ENCODE data around the gene TEX54. TPM values are rescaled to one million over a fixed set of nuclear protein-coding genes. Genes with fewer than 3 reads are reported as not detected.
A peak's percentile ranks its signal among the peaks of the same experiment; 100 is the strongest.
"Not testable (repeated sequence)": the region's sequence is repeated elsewhere in the genome, so short reads cannot be mapped to it uniquely, and the experiment has no call there.

The TEX54 gene
- total RNA-seq, 2 donors from 2014 or later: 1.0 TPM; not detected in 1

DNA sequence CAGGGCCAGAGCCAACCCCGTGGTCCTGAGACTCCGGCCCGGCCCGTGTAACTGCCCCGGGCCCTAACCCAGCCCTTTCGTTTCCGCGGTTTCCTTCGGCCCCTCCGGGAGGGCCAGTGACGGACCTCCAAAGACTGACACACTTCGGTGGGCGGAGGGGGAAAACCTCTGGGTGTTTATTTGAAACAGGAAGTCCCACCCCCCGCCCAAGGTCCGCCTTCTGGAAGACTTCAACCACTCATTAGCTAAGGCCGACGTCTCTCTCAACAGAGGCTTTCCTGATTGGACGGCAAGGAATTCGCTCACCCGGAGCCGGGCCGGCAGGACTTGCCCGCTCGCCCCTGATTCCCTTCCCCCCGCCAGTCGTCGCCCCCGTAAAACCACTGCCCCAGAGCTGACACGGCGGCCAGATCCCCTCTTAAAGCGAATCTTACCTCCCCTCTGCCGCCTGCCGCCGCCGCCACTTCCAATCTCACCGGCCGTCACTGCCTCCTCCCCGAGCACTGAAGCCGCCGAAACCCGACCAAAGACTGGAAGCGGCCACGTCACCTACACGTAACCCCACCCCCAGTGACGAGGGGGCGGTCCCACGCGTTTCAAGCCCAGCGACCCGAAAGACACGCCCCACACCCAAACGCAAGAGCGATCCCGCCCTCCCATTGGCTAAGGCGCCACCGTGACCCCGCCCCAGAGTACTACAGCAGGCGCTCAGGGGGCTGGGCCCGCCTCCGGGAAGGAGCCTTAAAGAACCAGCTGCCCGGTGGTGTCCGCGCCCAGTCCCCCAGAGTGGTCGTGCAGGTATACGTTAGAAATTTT is 913 bp downstream of the TEX54 start, which contains the start of gene STX5:
Gene STX5, minus strand, starts transcription at position 532 of the 816 bp plus-strand sequence. CDS start 808 bp downstream, outside the sequence.
- peak within 1 kb of the TSS; percentile 94 to 95 for H3K27ac Mint-ChIP-seq

DNA sequence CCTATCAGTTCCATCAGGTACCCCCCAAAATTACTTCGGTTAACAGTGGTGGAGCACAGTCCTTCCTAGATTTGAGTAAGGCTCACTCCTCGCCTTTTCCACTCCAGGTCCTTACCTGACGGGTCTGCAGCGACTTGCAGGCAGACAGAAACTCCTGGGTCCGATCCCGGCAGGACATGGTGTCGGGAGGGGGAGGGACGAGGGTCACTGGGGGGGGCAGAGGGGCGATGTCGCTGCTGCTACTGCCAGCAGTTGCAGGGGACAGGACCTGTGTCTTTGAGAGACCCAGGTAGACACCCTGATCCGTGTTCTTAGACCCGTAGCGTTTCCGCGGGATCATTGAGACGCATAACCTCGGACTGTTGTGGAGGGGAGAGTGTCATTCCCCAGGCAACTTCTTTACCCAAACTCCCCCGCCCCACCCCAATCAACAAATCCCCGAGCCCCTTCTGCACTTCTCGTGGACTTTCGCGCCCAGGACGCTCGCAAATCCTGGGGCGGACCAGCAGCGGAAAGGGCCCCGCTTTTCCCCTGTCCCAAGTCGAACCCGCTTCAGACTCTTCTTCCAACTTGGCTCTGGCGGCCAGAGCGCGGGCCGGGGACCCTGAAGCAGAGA is 1.6 kb downstream of the TEX54 start:
- peaks cover 24 to 35% of the 10 kb centered on the region in 2 donors for H3K4me1 Mint-ChIP-seq (ENCODE audit: low read depth in 2 of 2)
- peak overlapping the region; percentile 94 to 95 for H3K27ac Mint-ChIP-seq
- H3K9me3 Mint-ChIP-seq: no peaks in the 10 kb centered on the region
- DNase-seq (ENCODE audit: low spot score): no peak
- peaks cover 5% of the 10 kb centered on the region for H3K36me3 Mint-ChIP-seq
- no peaks in the 10 kb centered on the region for H3K27me3 Mint-ChIP-seq
- H3K4me3 Mint-ChIP-seq: peak overlapping the region; percentile 94
- ATAC-seq: no peak

More for the DNA sequence above, 913 bp downstream of the TEX54 start, which contains the start of gene STX5:
- no peaks in the 10 kb centered on the region for H3K27me3 Mint-ChIP-seq
- DNase-seq (ENCODE audit: low spot score) (peak; percentile 99), ATAC-seq (peak; percentile 96 to 98)
- H3K36me3 Mint-ChIP-seq: peaks cover 5% of the 10 kb centered on the region
- no peaks in the 10 kb centered on the region for H3K9me3 Mint-ChIP-seq
- H3K4me1 Mint-ChIP-seq (ENCODE audit: low read depth in 2 of 2): peaks cover 24 to 40% of the 10 kb centered on the region in 2 donors
- peak within 1 kb of the TSS; percentile 94 for H3K4me3 Mint-ChIP-seq

DNA sequence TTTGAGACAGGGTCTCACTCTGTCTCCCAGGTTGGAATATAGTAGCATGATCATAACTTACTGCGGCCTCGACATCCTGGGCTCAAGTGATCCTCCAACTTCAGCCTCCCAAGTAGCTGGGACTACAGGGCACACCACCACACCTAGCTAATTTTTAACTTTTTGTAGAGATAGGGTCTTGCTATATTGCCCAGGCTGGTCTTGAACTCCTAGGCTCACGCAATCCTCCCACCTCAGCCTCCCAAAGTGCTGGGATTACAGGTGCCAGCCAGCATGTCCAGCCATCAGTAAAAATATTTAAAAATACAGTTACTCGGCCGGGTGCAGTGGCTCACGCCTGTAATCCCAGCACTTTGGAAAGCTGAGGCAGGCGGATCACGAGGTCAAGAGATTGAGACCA is 4.5 kb downstream of the TEX54 start:
- not testable (repeated sequence) for H3K27ac Mint-ChIP-seq; H3K9me3 Mint-ChIP-seq; H3K27me3 Mint-ChIP-seq; ATAC-seq; H3K4me3 Mint-ChIP-seq; DNase-seq (ENCODE audit: low spot score)
- Mint-ChIP-seq H3K36me3 (peaks cover 15% of the 10 kb centered on the region), H3K4me1 (ENCODE audit: low read depth in 2 of 2) (peaks cover 17 to 29% of the 10 kb centered on the region in 2 donors)

DNA sequence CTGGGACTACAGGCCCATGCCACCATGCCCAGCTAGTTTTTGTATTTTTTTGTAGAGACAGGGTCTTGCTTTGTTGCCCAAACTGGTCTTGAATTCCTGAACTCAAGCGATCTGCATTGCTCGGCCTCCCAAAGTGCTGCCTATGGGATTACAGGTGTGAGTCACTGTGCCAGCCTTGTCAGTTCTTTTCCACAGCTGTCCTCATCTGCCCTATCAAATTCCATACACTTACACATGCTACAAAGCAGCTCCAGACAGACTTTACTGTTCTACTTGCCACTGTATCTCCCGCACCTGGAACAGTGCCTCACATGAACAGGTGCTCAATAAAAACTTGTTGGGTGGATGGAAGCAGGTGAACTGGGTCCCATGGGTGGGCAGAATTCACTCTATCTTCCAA is 9.0 kb downstream of the TEX54 start:
- ATAC-seq (no peak), DNase-seq (ENCODE audit: low spot score) (no peak)
- Mint-ChIP-seq H3K9me3 (no peaks in the 10 kb centered on the region), H3K4me3 (no peak overlapping the region), H3K27ac (peak overlapping the region in 1 of 2 donors; percentile 79), H3K4me1 (ENCODE audit: low read depth in 2 of 2) (peaks cover 0 to 8% of the 10 kb centered on the region in 2 donors), H3K27me3 (no peaks in the 10 kb centered on the region), H3K36me3 (peaks cover 31% of the 10 kb centered on the region)

DNA sequence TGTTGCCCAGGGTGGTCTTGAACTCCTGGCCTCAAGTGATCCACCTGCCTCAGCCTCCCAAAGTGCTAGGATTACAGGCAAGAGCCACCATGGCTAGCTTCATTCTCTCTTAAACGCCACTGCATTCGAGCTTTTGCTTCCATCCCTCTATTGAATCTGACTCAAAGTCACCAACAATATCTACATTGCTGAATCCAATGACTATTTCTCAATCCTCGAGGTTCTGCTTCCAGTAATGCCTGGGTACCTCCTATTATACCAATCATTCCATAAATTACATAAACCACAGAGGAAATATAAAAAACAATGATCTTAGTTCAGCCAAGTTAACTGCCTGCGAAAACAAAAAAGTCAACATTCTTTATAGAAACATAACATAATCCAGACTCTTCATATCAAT is 15.5 kb downstream of the TEX54 start:
- Mint-ChIP-seq H3K27me3 (no peaks in the 10 kb centered on the region), H3K4me3 (no peak overlapping the region), H3K9me3 (no peaks in the 10 kb centered on the region), H3K4me1 (ENCODE audit: low read depth in 2 of 2) (peaks cover 0 to 4% of the 10 kb centered on the region in 2 donors), H3K27ac (no peak overlapping the region), H3K36me3 (peaks cover 11% of the 10 kb centered on the region)
- ATAC-seq: no peak
- DNase-seq (ENCODE audit: low spot score): no peak

DNA sequence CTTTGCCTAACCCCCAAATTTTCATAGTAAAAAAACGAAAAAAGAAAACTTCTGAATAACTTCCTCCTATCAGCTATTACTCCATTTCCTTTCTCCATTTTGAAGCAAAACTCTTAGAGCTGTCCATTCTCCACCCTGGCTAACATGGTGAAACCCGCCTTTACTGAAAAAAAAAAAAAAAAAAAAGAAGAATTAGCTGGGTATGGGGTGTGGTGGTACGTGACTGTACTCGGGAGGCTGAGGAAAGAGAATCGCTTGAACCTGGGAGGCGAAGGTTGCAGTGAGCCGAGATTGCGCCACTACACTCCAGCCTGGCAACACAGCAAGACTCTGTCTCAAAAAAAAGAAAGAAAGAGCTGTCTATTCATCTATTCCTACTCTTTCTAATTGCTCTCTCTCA is 16.1 kb downstream of the TEX54 start:
- Mint-ChIP-seq H3K27ac (no peak overlapping the region), H3K27me3 (no peaks in the 10 kb centered on the region), H3K9me3 (no peaks in the 10 kb centered on the region), H3K4me3 (no peak overlapping the region), H3K4me1 (ENCODE audit: low read depth in 2 of 2) (peaks cover 0 to 4% of the 10 kb centered on the region in 2 donors), H3K36me3 (peaks cover 11% of the 10 kb centered on the region)
- ATAC-seq (no peak), DNase-seq (ENCODE audit: low spot score) (no peak)

DNA sequence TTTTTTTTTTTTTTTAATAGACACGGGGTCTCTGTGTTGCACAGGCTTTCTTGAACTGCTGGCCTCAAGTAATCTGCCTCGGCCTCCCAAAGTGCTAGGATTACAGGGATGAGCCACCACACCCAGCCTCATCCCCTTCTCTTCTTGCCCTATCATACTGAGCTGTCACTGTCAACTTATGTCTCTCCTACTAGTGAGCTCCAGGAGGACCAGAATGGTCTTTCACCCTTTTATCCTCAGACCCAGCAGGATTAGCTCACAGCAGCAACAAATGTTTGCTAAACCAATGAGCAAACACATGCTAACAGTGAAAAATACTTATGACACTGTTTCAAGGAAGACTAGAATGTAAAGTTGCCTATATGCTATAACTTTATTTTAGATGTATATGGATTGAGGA is 21.0 kb downstream of the TEX54 start:
- Mint-ChIP-seq H3K27me3 (no peaks in the 10 kb centered on the region), H3K27ac (peak overlapping the region in 1 of 2 donors; percentile 7), H3K4me1 (ENCODE audit: low read depth in 2 of 2) (peaks cover 1 to 5% of the 10 kb centered on the region in 2 donors), H3K9me3 (no peaks in the 10 kb centered on the region), H3K36me3 (no peaks in the 10 kb centered on the region), H3K4me3 (no peak overlapping the region)
- ATAC-seq: no peak
- DNase-seq (ENCODE audit: low spot score): no peak

DNA sequence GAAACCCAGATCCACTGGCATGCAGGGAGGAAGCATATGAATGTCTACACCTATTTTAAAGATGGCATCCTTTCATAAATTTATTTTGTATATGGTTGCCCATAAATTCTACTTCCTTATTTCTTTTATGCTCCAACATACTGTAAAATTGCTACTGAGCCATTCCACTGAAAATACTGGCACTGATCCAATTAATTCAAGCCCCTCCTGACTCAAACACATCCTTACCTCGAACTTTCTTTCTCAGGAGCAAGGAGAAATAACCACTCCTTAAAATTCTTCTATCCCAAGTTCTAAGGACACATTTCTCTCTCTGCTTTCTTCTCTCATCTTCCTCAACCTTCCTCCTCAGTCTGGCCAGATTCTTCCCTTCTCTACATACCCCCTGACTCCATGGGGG is 21.9 kb downstream of the TEX54 start:
- H3K9me3 Mint-ChIP-seq: no peaks in the 10 kb centered on the region
- DNase-seq (ENCODE audit: low spot score) (no peak), ATAC-seq (no peak)
- peak overlapping the region in 1 of 2 donors; percentile 7 for H3K27ac Mint-ChIP-seq
- H3K36me3 Mint-ChIP-seq: no peaks in the 10 kb centered on the region
- peaks cover 7 to 13% of the 10 kb centered on the region in 2 donors for H3K4me1 Mint-ChIP-seq (ENCODE audit: low read depth in 2 of 2)
- no peak overlapping the region for H3K4me3 Mint-ChIP-seq
- H3K27me3 Mint-ChIP-seq: no peaks in the 10 kb centered on the region

DNA sequence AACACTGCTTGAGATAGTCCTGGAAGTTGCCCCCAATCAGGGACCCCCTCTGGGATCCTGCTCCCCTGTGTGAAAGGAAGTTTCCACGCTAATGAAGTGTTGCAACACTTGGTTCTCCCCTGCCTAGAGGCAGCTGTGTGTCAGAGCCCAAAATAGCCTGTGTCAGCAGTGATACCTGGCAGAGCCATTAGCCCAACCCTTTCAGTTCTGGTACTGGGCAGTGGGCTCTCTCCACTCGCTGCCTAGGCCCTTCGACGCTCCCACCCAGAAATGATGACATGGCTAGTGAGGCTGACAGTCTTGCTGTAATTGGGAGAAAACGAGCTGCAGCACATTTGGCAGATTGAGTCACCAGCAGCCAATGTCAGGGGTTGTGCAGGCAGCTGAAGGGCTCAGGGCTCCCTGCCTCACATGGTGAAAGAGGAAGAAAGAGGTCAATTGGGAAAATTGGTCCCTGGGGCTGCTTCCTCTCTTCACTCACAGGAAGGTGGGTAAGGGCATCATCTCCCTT is 26.0 kb downstream of the TEX54 start:
- Mint-ChIP-seq H3K27me3 (no peaks in the 10 kb centered on the region), H3K27ac (peak overlapping the region; percentile 94 to 97), H3K9me3 (no peaks in the 10 kb centered on the region), H3K36me3 (peaks cover 12% of the 10 kb centered on the region), H3K4me3 (peak overlapping the region; percentile 95), H3K4me1 (ENCODE audit: low read depth in 2 of 2) (peaks cover 35 to 36% of the 10 kb centered on the region in 2 donors)
- no peak for ATAC-seq
- no peak for DNase-seq (ENCODE audit: low spot score)

DNA sequence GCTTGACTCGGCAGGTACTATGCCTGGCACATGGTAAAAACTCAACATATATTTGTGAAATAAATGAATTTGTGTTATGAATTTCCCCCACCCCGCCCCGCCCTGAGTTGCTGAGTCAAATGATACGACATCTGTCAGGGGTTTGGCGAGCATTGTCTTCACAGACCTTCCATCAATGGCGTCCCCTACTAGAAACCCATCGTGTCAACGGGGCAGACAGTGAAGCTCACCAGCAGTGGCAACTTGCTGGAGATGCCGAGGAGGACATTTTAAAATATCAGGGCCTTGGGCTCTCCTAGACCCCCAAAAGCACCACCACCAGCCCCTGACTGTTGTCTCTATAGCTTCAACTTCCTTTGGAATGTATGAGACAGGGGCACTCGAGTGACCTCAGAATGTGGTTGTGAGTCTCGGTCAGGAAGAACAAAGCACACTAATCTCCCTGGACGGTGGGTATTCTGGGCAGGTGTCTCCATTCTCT is 26.6 kb downstream of the TEX54 start:
- Mint-ChIP-seq H3K27ac (peak overlapping the region; percentile 94 to 97), H3K4me3 (peak overlapping the region; percentile 95), H3K4me1 (ENCODE audit: low read depth in 2 of 2) (peaks cover 42% of the 10 kb centered on the region in 2 donors), H3K27me3 (no peaks in the 10 kb centered on the region), H3K36me3 (peaks cover 19% of the 10 kb centered on the region), H3K9me3 (no peaks in the 10 kb centered on the region)
- no peak for DNase-seq (ENCODE audit: low spot score)
- ATAC-seq: no peak

DNA sequence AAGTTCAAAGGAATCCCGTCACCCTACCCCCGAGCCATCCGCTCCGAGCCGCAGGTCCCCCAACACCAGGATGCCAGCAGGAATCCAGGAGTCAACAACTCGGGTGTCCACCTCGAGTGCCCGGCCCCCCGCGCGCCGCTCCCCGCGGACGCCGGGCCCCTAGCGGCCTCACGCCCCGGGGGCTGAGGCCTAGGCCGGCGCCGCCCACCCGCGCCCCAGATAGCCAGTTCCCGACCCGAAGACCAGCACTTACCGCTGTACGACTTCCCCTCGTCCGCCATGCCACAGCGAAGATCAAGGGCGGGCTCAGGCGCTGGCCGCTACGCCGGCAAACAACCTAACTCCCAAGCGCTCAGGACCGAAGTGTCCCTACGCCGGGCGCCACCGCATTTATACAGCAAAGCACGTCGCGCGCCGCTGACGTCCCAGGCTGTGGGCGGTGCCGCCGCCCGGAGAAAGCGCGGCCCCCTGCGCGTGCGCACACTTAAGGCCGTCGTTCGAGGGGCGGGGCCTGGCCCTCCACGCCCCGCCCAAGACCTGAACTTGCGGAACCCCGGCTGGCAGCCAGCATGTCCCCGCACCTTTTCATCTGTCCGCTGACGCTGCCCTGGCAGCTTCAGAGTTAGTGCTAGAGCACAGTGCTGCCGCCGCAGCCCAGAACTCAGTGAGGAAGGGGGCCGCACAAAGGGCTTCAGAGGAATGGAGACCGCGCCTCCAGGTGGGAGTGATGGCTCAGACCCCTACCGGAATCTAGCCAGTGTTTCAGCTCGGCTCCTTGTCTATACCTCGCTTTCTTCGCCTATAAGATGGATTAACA is 27.4 kb downstream of the TEX54 start, which contains the start of gene NXF1:
Gene NXF1, minus strand, starts transcription at position 365 of the 817 bp plus-strand sequence. Its CDS starts 84 bp downstream, at position 281.
- ATAC-seq (peak; percentile 92), DNase-seq (ENCODE audit: low spot score) (peak; percentile 96)
- Mint-ChIP-seq H3K36me3 (peaks cover 21% of the 10 kb centered on the region), H3K4me1 (ENCODE audit: low read depth in 2 of 2) (peaks cover 42 to 45% of the 10 kb centered on the region in 2 donors), H3K4me3 (peak within 1 kb of the TSS; percentile 95), H3K27me3 (no peaks in the 10 kb centered on the region), H3K27ac (peak within 1 kb of the TSS; percentile 94 to 97), H3K9me3 (no peaks in the 10 kb centered on the region)

DNA sequence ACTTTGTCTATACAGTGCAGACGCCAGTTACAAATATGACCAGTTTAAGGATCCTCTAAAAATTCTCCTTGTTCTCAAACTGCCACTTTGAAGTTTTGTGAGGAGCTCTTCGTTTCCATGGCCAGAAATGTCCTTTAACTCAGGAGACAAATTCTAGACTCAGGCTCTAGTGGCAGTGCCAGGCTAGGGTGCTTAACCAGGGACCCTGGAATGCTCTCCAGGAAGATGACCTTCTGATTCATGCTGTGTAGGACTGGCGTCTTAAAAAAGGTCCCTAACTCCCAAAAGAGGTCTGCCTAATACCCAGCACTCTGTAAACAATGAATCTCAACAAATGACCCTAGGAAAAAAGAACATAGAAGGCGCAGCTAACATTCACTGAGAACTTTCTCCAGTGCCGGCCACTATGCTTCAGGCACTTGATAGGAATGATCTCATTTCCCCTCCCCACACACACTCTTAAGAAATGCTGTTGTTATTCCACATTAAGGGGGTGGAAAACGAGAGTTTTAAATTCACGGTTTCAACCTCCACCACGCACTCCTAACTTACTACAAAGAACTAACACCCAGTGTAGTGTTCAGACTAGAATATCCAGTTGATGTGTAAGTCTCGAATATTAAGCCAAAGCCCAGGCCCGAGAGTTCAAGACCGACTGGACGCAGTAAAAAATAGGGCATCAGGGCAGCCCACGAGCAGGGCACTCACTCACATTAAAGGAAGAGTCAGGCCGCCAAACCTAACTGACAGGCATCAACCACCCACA is 28.1 kb downstream of the TEX54 start:
- Mint-ChIP-seq H3K9me3 (no peaks in the 10 kb centered on the region), H3K4me3 (peak overlapping the region; percentile 95), H3K36me3 (peaks cover 25% of the 10 kb centered on the region), H3K4me1 (ENCODE audit: low read depth in 2 of 2) (peaks cover 42 to 45% of the 10 kb centered on the region in 2 donors), H3K27me3 (no peaks in the 10 kb centered on the region), H3K27ac (peak overlapping the region; percentile 94 to 97)
- no peak for DNase-seq (ENCODE audit: low spot score)
- no peak for ATAC-seq

Data from natural killer cell treated with Interleukin-12 subunit alpha and Interleukin-12 subunit beta and Interleukin-15 and Interleukin-18, amount 100 ng/mL, for 72 hours (primary cell).